22Rv1 (cell line): ENCODE measurements around the gene EPHB1.

Experiments used
- H3K27ac ChIP-seq: fragments of 450-650 bp; 2 replicates; pipeline ENCODE4 v1.5.1; 2017
- CTCF ChIP-seq: fragments of 450-650 bp; IDR thresholded peaks from 2 replicates; pipeline ENCODE4 v1.5.1; 2017; ENCODE audit warnings: mild to moderate bottlenecking
- ZFX ChIP-seq: fragments of 450-650 bp; IDR thresholded peaks from 2 replicates; pipeline ENCODE4 v1.6.1; 2017; ENCODE audit warnings: antibody characterized with exemption, borderline replicate concordance

Gene EPHB1

GRCh38 chr3:134801204-134801958, 6.3 kb downstream of the EPHB1 start:
- no peak overlapping the region for H3K27ac ChIP-seq
- TF ChIP-seq ZFX = no peak
- no peak for TF ChIP-seq CTCF

- H3K27ac ChIP-seq = no peak overlapping the region
- TF ChIP-seq CTCF (no peak), ZFX (no peak)
These were observed 7.5 kb downstream of the EPHB1 start for GRCh38 chr3:134802428-134803050.

- H3K27ac ChIP-seq = no peak overlapping the region
These were observed 8.0 kb downstream of the EPHB1 start for GRCh38 chr3:134803051-134803505.

GRCh38 chr3:134803652-134804051, 8.6 kb downstream of the EPHB1 start:
- H3K27ac ChIP-seq = no peak overlapping the region
- TF ChIP-seq ZFX (no peak), CTCF (no peak)

More at GRCh38 chr3:134803051-134803505, 8.0 kb downstream of the EPHB1 start:
- TF ChIP-seq ZFX (no peak), CTCF (no peak)

- H3K27ac ChIP-seq = no peak overlapping the region
- TF ChIP-seq ZFX (no peak), CTCF (no peak)
These were observed 9.7 kb downstream of the EPHB1 start for GRCh38 chr3:134804508-134805480.

GRCh38 chr3:134807189-134807588, 12.1 kb downstream of the EPHB1 start:
- H3K27ac ChIP-seq = no peak overlapping the region
- TF ChIP-seq CTCF = no peak
- no peak for TF ChIP-seq ZFX
